C4-2B (cell line): Measurements from ENCODE around the gene CNTNAP5.

ENCODE experiments used
- ZFX ChIP-seq: fragments of 450-650 bp; IDR thresholded peaks from 2 replicates; pipeline ENCODE4 v1.6.1; 2017
- TF ChIP-seq, protein P1 (sequence below): fragments of 450-650 bp; conservative IDR thresholded peaks from 2 replicates; pipeline ENCODE4 v1.5.1; 2017; ENCODE audit warnings: mild to moderate bottlenecking

DNA sequence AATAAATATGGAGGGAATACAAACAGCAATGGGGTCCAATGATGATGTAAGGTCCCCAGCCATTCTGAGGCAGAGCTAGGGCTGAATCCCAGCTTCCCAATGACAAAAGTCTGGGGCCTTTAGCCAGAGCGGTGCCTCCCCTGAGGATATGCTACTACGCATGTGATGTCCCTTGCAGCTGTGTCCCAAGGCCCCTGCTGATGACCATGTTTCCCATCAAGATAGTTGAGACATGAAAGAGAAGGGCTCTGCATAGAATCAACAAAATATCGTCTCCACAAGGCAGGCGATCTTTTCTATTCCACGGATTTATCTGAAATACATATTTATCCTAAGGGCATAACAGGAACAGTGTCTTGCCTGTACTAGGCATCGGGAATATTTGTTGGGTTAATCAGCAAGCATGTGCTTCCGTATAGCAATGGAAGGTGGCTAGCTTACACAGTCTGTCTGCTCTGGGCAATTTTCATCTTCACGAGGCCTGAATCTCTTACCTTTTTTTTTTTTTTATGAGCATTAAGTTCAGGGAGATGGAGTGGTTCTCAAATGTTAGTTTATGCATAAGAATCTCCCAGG is 284.6 kb downstream of the CNTNAP5 start:
- TF ChIP-seq, protein P1, sequence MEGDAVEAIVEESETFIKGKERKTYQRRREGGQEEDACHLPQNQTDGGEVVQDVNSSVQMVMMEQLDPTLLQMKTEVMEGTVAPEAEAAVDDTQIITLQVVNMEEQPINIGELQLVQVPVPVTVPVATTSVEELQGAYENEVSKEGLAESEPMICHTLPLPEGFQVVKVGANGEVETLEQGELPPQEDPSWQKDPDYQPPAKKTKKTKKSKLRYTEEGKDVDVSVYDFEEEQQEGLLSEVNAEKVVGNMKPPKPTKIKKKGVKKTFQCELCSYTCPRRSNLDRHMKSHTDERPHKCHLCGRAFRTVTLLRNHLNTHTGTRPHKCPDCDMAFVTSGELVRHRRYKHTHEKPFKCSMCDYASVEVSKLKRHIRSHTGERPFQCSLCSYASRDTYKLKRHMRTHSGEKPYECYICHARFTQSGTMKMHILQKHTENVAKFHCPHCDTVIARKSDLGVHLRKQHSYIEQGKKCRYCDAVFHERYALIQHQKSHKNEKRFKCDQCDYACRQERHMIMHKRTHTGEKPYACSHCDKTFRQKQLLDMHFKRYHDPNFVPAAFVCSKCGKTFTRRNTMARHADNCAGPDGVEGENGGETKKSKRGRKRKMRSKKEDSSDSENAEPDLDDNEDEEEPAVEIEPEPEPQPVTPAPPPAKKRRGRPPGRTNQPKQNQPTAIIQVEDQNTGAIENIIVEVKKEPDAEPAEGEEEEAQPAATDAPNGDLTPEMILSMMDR: no peak
- TF ChIP-seq ZFX: no peak
